HepG2 (cell line): Measurements from ENCODE around the gene PYGO2. TPM values are rescaled to one million over a fixed set of nuclear protein-coding genes. Genes with fewer than 3 reads are reported as not detected.

Source experiments
- ATAC-seq: fragments of 200-7000 bp; cut with Tn5 transposase; 3 replicates; pipeline ENCODE4 v1.9.1; 2020; ENCODE audit warnings: mild to moderate bottlenecking, moderate library complexity
- BruUV-seq: library from RNA; stranded (reverse); fragments of 400-500 nt; replicated peaks from 2 replicates; lab custom pipeline; 2021; lab: Mats Ljungman, UMichigan
- CTCF ChIA-PET: fragments of 300-600 bp; formaldehyde crosslinking; extraction: SDS; loops from one replicate; lab custom pipeline; 2021; ENCODE audit warnings: low total read pairs, inconsistent platforms, low intra/inter-chr PET ratio; lab: Yijun Ruan, JAX
- POLR2A ChIA-PET: fragments of 350-600 bp; sonication (Branson Sonifier 250); formaldehyde crosslinking; loops from one replicate; lab custom pipeline; 2020; ENCODE audit warnings: antibody characterized with exemption, inconsistent platforms; lab: Yijun Ruan, JAX
- DNase-seq: peaks from one replicate; pipeline ENCODE4 v3.0.0-alpha.2; 2015; ENCODE audit warnings: low spot score
- FAIRE-seq: peaks from 3 replicates; lab custom pipeline; 2011; peaks lifted over from hg19 to GRCh38; lab: Jason Lieb, UNC
- H2AFZ ChIP-seq: one replicate; pipeline ENCODE4 v1.6.1; 2011; ENCODE audit warnings: low read length, inconsistent platforms
- H3K27ac ChIP-seq: fragments of 300-600 bp; 3 replicates; pipeline ENCODE4 v1.8.0; 2011; ENCODE audit warnings: mixed run types, mild to moderate bottlenecking, mixed read lengths, low read length, inconsistent platforms; ENCODE audit not compliant: insufficient read depth; ENCODE audit errors: extremely low read length
- H3K27me3 ChIP-seq, 2 experiments: fragments of 200-600 bp in 1 of 2; 2 replicates in 1 of 2; 3 replicates in 1 of 2; pipeline versions ENCODE4 v1.6.0 to v1.8.0; 2011; ENCODE audit warnings: low read length in 2 of 2, mild to moderate bottlenecking in 2 of 2, moderate library complexity in 2 of 2, inconsistent platforms in 1 of 2; ENCODE audit not compliant: insufficient read depth in 2 of 2, control insufficient read depth in 1 of 2
- H3K36me3 ChIP-seq, 2 experiments: fragments of 200-600 bp in 1 of 2; replicated peaks in 1 of 2; 2 replicates in 1 of 2; 3 replicates in 1 of 2; pipeline versions ENCODE4 v1.5.1 to v1.8.0; 2011; ENCODE audit warnings: low read length in 2 of 2, inconsistent platforms in 1 of 2; ENCODE audit not compliant: insufficient read depth in 2 of 2, control insufficient read depth in 1 of 2
- H3K4me1 ChIP-seq: 2 replicates; pipeline ENCODE4 v1.5.1; 2012; ENCODE audit warnings: low read length, inconsistent platforms; ENCODE audit not compliant: insufficient read depth
- H3K4me2 ChIP-seq: 2 replicates; pipeline ENCODE4 v1.6.0; 2011; ENCODE audit warnings: low read depth, low read length, inconsistent platforms
- H3K4me3 ChIP-seq, 3 experiments: fragments of 200-600 bp in 1 of 3; sonication (generic), shearing (Covaris generic) in 1 of 3; replicated peaks in 1 of 3; 2 replicates each; pipeline ENCODE4 v1.5.1; 2011 to 2016; ENCODE audit warnings: low read length in 3 of 3, inconsistent platforms in 2 of 3, low read depth in 2 of 3, mild to moderate bottlenecking in 2 of 3, control low read depth in 1 of 3, mixed read lengths in 1 of 3; ENCODE audit not compliant: insufficient read depth in 1 of 3
- H3K79me2 ChIP-seq: one replicate; pipeline ENCODE4 v1.6.1; 2011; ENCODE audit warnings: low read length, inconsistent platforms; ENCODE audit not compliant: insufficient read depth
- H3K9ac ChIP-seq: 2 replicates; pipeline ENCODE4 v1.6.0; 2011; ENCODE audit warnings: mild to moderate bottlenecking, low read depth, low read length, inconsistent platforms; ENCODE audit not compliant: insufficient read depth
- H3K9me3 ChIP-seq: 2 replicates; pipeline ENCODE4 v1.5.1; 2012; ENCODE audit warnings: mild to moderate bottlenecking, low read length
- H4K20me1 ChIP-seq: 2 replicates; pipeline ENCODE4 v1.6.0; 2011; ENCODE audit warnings: inconsistent platforms, mild to moderate bottlenecking, low read length, moderate library complexity; ENCODE audit not compliant: insufficient read depth
- BCL6 ChIP-seq: IDR thresholded peaks from 2 replicates; pipeline ENCODE4 v1.6.1; 2016; ENCODE audit warnings: missing genetic modification reagents, missing compliant biosample characterization
- CBX5 ChIP-seq: sonication (generic); formaldehyde crosslinking; IDR thresholded peaks from 2 replicates; pipeline ENCODE4 v1.4.0; 2020; ENCODE audit warnings: missing genetic modification reagents, borderline replicate concordance
- KAT2B ChIP-seq: fragments of 150-350 bp; IDR thresholded peaks from 2 replicates; pipeline ENCODE4 v1.6.1; 2014; ENCODE audit warnings: low read depth, low read length, borderline replicate concordance
- MYC ChIP-seq: sonication (generic); formaldehyde crosslinking; IDR thresholded peaks from 2 replicates; pipeline ENCODE4 v1.9.0; 2021; ENCODE audit warnings: missing genetic modification reagents, borderline replicate concordance
- NFE2L2 ChIP-seq: fragments of 150-350 bp; IDR thresholded peaks from 2 replicates; pipeline ENCODE4 v1.6.1; 2014; ENCODE audit warnings: low read length
- POLR2G ChIP-seq: fragments of 200-400 bp; formaldehyde crosslinking; IDR thresholded peaks from 2 replicates; pipeline ENCODE4 v1.6.1; 2018; ENCODE audit warnings: mild to moderate bottlenecking, low read depth, low read length, moderate library complexity
- ZKSCAN1 ChIP-seq: fragments of 150-350 bp; IDR thresholded peaks from 2 replicates; pipeline ENCODE4 v1.6.1; 2014; ENCODE audit warnings: low read length
- ZNF263 ChIP-seq: sonication (generic); formaldehyde crosslinking; IDR thresholded peaks from 2 replicates; pipeline ENCODE4 v1.4.0; 2020; ENCODE audit warnings: missing genetic modification reagents
- ZNF282 ChIP-seq: fragments of 450-650 bp; IDR thresholded peaks from 2 replicates; pipeline ENCODE4 v1.6.1; 2018; ENCODE audit not compliant: partially characterized antibody
- ZNF468 ChIP-seq: sonication (generic); formaldehyde crosslinking; IDR thresholded peaks from 2 replicates; pipeline ENCODE4 v1.8.0; 2022; ENCODE audit warnings: mild to moderate bottlenecking, moderate library complexity, missing genetic modification reagents
- ZNF660 ChIP-seq: sonication (generic); formaldehyde crosslinking; IDR thresholded peaks from 2 replicates; pipeline ENCODE4 v1.5.1; 2020; ENCODE audit warnings: mild to moderate bottlenecking, low read depth, missing genetic modification reagents, borderline replicate concordance
- ZNF7 ChIP-seq: IDR thresholded peaks from 2 replicates; pipeline ENCODE4 v1.6.1; 2016; ENCODE audit warnings: missing biosample characterization, missing genetic modification reagents
- WGBS: methylation state at CpG from one replicate; pipeline ENCODE4 v1.1.6; 2017; ENCODE audit warnings: low lambda C conversion rate; 5-methylcytosine and 5-hydroxymethylcytosine counted together
- in situ Hi-C: cut with HindIII; loops from 2 replicates; pipeline ENCODE4 v1.10.0; 2017; ENCODE audit warnings: low pct_unique_long_range_greater_than_20kb; ENCODE audit not compliant: extremely low pct_ligation_motif_present
- intact Hi-C: fragments of 100-400 bp; cut with micrococcal nuclease; formaldehyde crosslinking; loops from one replicate; pipeline ENCODE4 v1.10.0; 2022; ENCODE audit not compliant: unreplicated experiment
- polyA plus RNA-seq, 8 experiments: library from polyadenylated mRNA; depleted of rRNA in 3 of 8; stranded (reverse) in 7 of 8; unstranded in 1 of 8; fragments of >200 nt; fragmentation: Illumina TruSeq in 4 of 8; extraction: Trizol in 4 of 8; gene quantifications; 2 replicates each; pipeline versions ENCODE4 v1.2.1 to v1.2.3, GENCODE V29; 2011 to 2016; ENCODE audit warnings: low read depth in 4 of 8, missing spikeins in 1 of 8, mixed read lengths in 1 of 8; ENCODE audit not compliant: insufficient read depth in 1 of 8
- total RNA-seq, 5 experiments: library from RNA; depleted of rRNA; stranded (reverse); fragments of >200 nt; fragmentation: Illumina TruSeq; extraction: Trizol; gene quantifications; 2 replicates each; pipeline ENCODE4 v1.2.3, GENCODE V29; 2016; ENCODE audit warnings: low read depth in 1 of 5
- TF ChIP-seq, protein P1 (sequence below): IDR thresholded peaks from 2 replicates; pipeline ENCODE4 v1.6.1; 2016; ENCODE audit warnings: missing compliant biosample characterization, missing genetic modification reagents, borderline replicate concordance
- TF ChIP-seq, protein P2 (sequence below): sonication (generic); formaldehyde crosslinking; IDR thresholded peaks from 2 replicates; pipeline ENCODE4 v1.4.0; 2020; ENCODE audit warnings: missing genetic modification reagents
- TF ChIP-seq, protein P3 (sequence below): sonication (generic); formaldehyde crosslinking; IDR thresholded peaks from 2 replicates; pipeline ENCODE4 v1.4.0; 2020; ENCODE audit warnings: mild to moderate bottlenecking, missing genetic modification reagents
- TF ChIP-seq, protein P4 (sequence below): IDR thresholded peaks from 2 replicates; pipeline ENCODE4 v1.6.1; 2016
- TF ChIP-seq, protein P5 (sequence below): fragments of 450-650 bp; IDR thresholded peaks from 2 replicates; pipeline ENCODE4 v1.6.1; 2016

The PYGO2 gene
- total and polyA plus RNA-seq, 2 of the 13 experiments (the other 11 are each of a cell fraction or from before 2014, with no cell fraction given), result 20.3 to 21.8 TPM

DNA sequence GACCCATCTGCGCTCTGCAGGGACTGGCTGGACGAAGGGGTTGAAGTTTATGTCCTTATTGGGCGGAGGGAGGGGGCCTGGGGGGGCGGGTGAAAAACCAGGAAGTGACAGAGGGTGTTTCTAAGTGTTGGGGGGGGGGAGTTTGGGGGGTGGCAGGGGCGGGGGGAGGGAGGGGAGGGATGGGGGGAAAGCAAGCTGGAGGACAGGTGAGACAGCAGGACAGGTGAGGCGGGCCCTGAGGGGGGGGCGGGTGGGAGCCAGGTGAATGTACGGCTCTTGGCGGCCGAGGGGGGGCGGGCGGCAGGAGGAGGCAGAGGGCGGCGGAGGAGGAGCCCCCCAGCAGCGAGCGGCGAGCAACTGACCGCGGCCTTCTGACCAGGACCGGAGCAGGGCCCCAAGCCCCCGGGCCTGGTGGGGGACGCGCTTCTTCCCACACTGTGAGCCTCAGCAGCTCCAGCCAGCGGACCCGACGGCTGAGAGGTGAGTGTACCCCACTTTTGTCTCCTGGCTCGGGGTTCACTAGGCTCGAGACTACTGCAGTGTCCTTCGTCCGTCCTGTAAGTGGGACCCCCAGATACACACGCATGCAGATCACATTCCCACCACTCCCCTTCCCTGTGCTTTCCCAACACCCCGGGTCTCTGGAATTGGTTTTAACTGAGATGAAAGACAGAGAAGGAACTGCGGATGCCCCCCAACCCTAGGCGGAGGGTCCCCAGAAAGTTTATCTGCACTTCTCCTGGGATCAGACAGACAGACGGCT lies 41.1 kb upstream of the PYGO2 start, which contains the start of gene ZBTB7B:
Gene ZBTB7B (plus strand): TSS at position 339 of the 763 bp plus-strand sequence. CDS start 11,859 bp downstream, outside the sequence.
- Histone ChIP-seq H4K20me1 (peaks cover 4% of the 10 kb centered on the region; the same call in 1 of the 2 replicates), H3K79me2 (peaks cover 33% of the 10 kb centered on the region), H3K9ac (peak within 1 kb of the TSS; percentile 95), H3K27ac (peak within 1 kb of the TSS; percentile 97), H3K4me1 (peaks cover 51% of the 10 kb centered on the region), H3K9me3 (no peaks in the 10 kb centered on the region), H2AFZ (no peak within 1 kb of the TSS), H3K4me3 (peak within 1 kb of the TSS; percentile 86 to 98 (median 98)), H3K4me2 (peak within 1 kb of the TSS; percentile 100), H3K27me3 (no peaks in the 10 kb centered on the region; a peak in 1 of 5 replicates), H3K36me3 (no peaks in the 10 kb centered on the region; a peak in 1 of 5 replicates)
- intact Hi-C loops, result loop anchor here (5.0 kb wide), 1 partner anchor 445 kb away; the partner anchor contains the start of gene UBE2Q1
- no TSS peak for BruUV-seq
- FAIRE-seq, result no peak
- ChIA-PET CTCF (interaction anchor here (1.8 to 6.8 kb wide), 2 partner anchors 15 to 81 kb away, joined by 4 to 54 read pairs; no protein-coding TSS in a partner anchor), POLR2A (interaction anchor here (0.7 to 6.7 kb wide), 8 partner anchors 11 to 443 kb away, joined by 3 to 90 read pairs (median 6); partner anchors contain the start of genes PMVK and SLC50A1)
- under 1% methylated on average over 19 of the region's 35 CpGs for WGBS
- in situ Hi-C loops, result no loop called here
- ATAC-seq, result no peak; the same call in 2 of the 3 replicates
- DNase-seq, result no peak
- TF ChIP-seq ZNF282 (no peak), NFE2L2 (no peak), ZNF660 (CRISPR knock-in tag) (no peak), ZNF7 (no peak), MYC (CRISPR knock-in tag) (0 out of 2 replicates have a peak, but pooled peaks have one; percentile 17), ZNF263 (CRISPR knock-in tag) (no peak), POLR2G (0 out of 2 replicates have a peak, but pooled peaks have one; percentile 5), CBX5 (CRISPR knock-in tag) (no peak), BCL6 (CRISPR knock-in tag) (no peak), ZNF468 (CRISPR knock-in tag) (no peak), KAT2B (no peak), ZKSCAN1 (no peak)
- TF ChIP-seq, protein P1, sequence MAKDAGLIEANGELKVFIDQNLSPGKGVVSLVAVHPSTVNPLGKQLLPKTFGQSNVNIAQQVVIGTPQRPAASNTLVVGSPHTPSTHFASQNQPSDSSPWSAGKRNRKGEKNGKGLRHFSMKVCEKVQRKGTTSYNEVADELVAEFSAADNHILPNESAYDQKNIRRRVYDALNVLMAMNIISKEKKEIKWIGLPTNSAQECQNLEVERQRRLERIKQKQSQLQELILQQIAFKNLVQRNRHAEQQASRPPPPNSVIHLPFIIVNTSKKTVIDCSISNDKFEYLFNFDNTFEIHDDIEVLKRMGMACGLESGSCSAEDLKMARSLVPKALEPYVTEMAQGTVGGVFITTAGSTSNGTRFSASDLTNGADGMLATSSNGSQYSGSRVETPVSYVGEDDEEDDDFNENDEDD, result no peak
- TF ChIP-seq, protein P2, sequence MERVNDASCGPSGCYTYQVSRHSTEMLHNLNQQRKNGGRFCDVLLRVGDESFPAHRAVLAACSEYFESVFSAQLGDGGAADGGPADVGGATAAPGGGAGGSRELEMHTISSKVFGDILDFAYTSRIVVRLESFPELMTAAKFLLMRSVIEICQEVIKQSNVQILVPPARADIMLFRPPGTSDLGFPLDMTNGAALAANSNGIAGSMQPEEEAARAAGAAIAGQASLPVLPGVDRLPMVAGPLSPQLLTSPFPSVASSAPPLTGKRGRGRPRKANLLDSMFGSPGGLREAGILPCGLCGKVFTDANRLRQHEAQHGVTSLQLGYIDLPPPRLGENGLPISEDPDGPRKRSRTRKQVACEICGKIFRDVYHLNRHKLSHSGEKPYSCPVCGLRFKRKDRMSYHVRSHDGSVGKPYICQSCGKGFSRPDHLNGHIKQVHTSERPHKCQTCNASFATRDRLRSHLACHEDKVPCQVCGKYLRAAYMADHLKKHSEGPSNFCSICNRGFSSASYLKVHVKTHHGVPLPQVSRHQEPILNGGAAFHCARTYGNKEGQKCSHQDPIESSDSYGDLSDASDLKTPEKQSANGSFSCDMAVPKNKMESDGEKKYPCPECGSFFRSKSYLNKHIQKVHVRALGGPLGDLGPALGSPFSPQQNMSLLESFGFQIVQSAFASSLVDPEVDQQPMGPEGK (CRISPR knock-in tag), result peak; percentile 83
- TF ChIP-seq, protein P3, sequence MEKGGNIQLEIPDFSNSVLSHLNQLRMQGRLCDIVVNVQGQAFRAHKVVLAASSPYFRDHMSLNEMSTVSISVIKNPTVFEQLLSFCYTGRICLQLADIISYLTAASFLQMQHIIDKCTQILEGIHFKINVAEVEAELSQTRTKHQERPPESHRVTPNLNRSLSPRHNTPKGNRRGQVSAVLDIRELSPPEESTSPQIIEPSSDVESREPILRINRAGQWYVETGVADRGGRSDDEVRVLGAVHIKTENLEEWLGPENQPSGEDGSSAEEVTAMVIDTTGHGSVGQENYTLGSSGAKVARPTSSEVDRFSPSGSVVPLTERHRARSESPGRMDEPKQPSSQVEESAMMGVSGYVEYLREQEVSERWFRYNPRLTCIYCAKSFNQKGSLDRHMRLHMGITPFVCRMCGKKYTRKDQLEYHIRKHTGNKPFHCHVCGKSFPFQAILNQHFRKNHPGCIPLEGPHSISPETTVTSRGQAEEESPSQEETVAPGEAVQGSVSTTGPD, result no peak
- TF ChIP-seq, protein P4, sequence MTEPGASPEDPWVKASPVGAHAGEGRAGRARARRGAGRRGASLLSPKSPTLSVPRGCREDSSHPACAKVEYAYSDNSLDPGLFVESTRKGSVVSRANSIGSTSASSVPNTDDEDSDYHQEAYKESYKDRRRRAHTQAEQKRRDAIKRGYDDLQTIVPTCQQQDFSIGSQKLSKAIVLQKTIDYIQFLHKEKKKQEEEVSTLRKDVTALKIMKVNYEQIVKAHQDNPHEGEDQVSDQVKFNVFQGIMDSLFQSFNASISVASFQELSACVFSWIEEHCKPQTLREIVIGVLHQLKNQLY (CRISPR knock-in tag), result no peak
- TF ChIP-seq, protein P5, sequence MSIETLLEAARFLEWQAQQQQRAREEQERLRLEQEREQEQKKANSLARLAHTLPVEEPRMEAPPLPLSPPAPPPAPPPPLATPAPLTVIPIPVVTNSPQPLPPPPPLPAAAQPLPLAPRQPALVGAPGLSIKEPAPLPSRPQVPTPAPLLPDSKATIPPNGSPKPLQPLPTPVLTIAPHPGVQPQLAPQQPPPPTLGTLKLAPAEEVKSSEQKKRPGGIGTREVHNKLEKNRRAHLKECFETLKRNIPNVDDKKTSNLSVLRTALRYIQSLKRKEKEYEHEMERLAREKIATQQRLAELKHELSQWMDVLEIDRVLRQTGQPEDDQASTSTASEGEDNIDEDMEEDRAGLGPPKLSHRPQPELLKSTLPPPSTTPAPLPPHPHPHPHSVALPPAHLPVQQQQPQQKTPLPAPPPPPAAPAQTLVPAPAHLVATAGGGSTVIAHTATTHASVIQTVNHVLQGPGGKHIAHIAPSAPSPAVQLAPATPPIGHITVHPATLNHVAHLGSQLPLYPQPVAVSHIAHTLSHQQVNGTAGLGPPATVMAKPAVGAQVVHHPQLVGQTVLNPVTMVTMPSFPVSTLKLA, result no peak
